Effector memory CD8-positive, alpha-beta T cell (primary cell): ENCODE data around the gene SPO11.

Experiments
- ATAC-seq: fragments of 150-1000 bp; cut with Tn5 transposase; replicated peaks from 2 replicates; pipeline ENCODE4 v1.10.0; 2021; ENCODE audit warnings: mild to moderate bottlenecking, moderate library complexity
- DNase-seq, 3 experiments: peaks; one replicate each; pipeline ENCODE4 v3.0.0; 2021
- H3K27ac Mint-ChIP-seq, 2 donors: one replicate each; pipeline ENCODE4 v1.8.0; 2022; ENCODE audit warnings: mild to moderate bottlenecking in 2 of 2, mixed read lengths in 2 of 2, moderate library complexity in 2 of 2
- H3K27me3 Mint-ChIP-seq, 2 donors: one replicate each; pipeline ENCODE4 v1.8.0; 2022; ENCODE audit warnings: mixed read lengths in 2 of 2
- H3K36me3 Mint-ChIP-seq: one replicate; pipeline ENCODE4 v1.8.0; 2022; ENCODE audit warnings: mild to moderate bottlenecking, moderate library complexity, mixed read lengths; ENCODE audit not compliant: insufficient read depth
- H3K4me1 Mint-ChIP-seq, 2 donors: one replicate each; pipeline ENCODE4 v1.8.0; 2022; ENCODE audit warnings: low read depth in 2 of 2, mixed read lengths in 2 of 2
- H3K4me3 Mint-ChIP-seq, 2 donors: one replicate each; pipeline ENCODE4 v1.8.0; 2022; ENCODE audit warnings: mild to moderate bottlenecking in 2 of 2, mixed read lengths in 2 of 2, moderate library complexity in 2 of 2
- H3K9me3 Mint-ChIP-seq, 2 donors: one replicate each; pipeline ENCODE4 v1.8.0; 2022; ENCODE audit warnings: mixed read lengths in 2 of 2
- total RNA-seq, 9 experiments: gene quantifications; one replicate each; lab custom pipeline; 2026; lab: John Stamatoyannopoulos, UW

Gene SPO11
- 0 to 0.10 (median 0) reads per million in 9 experiments for total RNA-seq

DNA sequence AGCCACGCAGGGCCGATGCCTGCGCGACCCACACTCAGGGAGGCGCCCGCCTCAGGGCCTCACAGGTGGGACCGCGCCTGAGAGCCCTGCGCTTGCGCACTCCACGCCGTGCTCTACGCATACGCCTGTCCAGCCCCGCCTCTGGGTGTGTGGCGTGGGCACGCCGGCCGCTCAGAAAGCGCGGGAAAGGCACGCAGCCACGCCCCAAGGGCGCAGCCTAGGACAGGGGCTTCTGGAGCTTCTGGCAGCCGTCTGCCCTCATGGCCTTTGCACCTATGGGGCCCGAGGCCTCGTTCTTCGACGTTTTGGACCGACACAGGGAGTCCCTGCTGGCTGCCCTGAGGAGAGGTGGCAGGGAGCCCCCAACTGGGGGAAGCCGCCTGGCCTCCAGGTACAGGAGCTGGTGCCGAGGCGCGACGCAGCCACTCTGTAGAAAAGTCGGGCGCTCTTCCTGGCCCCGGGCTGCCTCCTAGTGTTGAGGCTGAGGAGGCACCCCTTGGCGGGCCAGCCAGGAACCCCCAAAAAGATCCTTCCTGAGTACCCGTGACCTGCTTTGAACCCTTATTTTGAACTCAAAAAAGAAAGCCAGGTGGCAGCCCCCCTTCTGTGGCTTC, at the start of gene SPO11:
TSS of gene SPO11 (plus strand) at position 196 of the 614 bp plus-strand sequence. CDS start at position 261, 65 bp downstream.
- DNase-seq: no peak
- Mint-ChIP-seq H3K4me1 (no peaks in the 10 kb centered on the region), H3K27ac (no peak within 1 kb of the TSS), H3K27me3 (peaks cover 24 to 56% of the 10 kb centered on the region in 2 donors), H3K36me3 (no peaks in the 10 kb centered on the region), H3K9me3 (no peaks in the 10 kb centered on the region), H3K4me3 (no peak within 1 kb of the TSS)
- no peak for ATAC-seq

DNA sequence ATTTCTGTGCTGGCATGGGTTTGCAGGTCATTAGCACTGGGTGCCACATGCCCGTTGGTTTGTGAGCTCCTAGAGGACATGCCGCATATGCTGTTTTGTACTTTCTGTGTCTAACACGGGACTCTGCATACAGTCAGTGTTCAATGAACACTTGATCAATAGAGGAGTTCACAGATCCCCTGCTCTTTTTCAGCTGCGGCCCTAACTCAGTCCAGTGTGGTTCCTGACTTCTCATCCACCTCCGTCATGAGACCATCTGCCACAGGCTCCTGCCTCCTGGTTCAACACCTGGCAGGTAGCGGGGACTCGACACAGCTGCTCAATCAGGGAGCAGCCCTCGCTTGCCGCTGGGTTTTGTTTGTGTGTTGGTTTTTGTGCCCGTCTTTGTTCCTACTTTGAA, 49.4 kb upstream of the SPO11 start:
- H3K4me1 Mint-ChIP-seq: no peaks in the 10 kb centered on the region
- ATAC-seq (no peak), DNase-seq (no peak)
- no peaks in the 10 kb centered on the region for H3K9me3 Mint-ChIP-seq
- no peak overlapping the region for H3K27ac Mint-ChIP-seq
- peaks cover 2% of the 10 kb centered on the region for H3K36me3 Mint-ChIP-seq
- no peak overlapping the region for H3K4me3 Mint-ChIP-seq
- H3K27me3 Mint-ChIP-seq: peaks cover 50 to 57% of the 10 kb centered on the region in 2 donors

DNA sequence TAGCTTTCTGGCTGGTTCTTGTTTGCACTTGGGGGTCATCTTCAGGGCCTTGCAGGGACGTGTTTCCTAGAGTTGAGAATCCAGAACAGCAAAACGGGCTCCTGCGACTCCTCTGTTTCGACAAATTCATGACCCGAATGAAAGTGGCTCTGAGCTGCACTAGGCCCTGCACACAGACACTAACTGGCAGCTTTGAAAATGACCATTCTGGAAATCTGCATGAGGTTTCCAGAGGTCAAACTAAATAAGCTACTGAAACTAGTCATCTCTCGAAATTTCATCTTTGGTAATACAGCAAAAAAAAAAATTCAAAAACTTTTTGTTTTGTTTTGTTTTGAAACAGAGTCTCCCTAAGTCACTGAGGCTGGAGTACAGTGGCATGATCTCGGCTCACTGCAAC, 47.7 kb upstream of the SPO11 start:
- H3K4me1 Mint-ChIP-seq: no peaks in the 10 kb centered on the region
- ATAC-seq: no peak

GRCh38 chr20:57282670-57283361, 46.8 kb upstream of the SPO11 start:
- Mint-ChIP-seq H3K27me3 (peaks cover 56 to 60% of the 10 kb centered on the region in 2 donors), H3K4me3 (no peak overlapping the region), H3K36me3 (peaks cover 3% of the 10 kb centered on the region), H3K9me3 (no peaks in the 10 kb centered on the region), H3K27ac (no peak overlapping the region), H3K4me1 (no peaks in the 10 kb centered on the region)
- DNase-seq (no peak), ATAC-seq (no peak)

More for the DNA sequence above, 47.7 kb upstream of the SPO11 start:
- Mint-ChIP-seq H3K9me3 (no peaks in the 10 kb centered on the region), H3K4me3 (no peak overlapping the region), H3K27me3 (peaks cover 49 to 54% of the 10 kb centered on the region in 2 donors), H3K27ac (no peak overlapping the region), H3K36me3 (peaks cover 2% of the 10 kb centered on the region)
- DNase-seq: no peak

DNA sequence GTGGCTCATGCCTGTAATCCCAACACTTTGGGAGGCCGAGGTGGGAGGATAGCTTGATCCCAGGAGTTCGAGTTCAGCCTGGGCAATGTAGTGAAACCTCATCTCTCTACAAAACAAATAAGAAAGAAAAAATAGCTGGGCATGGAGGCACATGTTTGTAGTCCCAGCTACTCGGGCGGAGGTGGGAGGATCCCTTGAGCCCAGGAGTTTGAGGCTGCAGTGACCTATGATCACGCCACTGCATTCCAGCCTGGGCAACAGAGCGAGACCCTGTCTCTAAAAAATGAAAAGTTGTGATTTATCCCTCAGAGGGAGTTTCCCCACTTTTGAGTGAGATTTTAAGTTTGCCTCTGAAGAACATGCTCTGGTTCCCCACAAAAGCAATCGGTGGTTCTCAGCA, 45.7 kb upstream of the SPO11 start:
- no peak for ATAC-seq
- Mint-ChIP-seq H3K36me3 (peaks cover 4% of the 10 kb centered on the region), H3K27me3 (peaks cover 66 to 70% of the 10 kb centered on the region in 2 donors), H3K9me3 (no peaks in the 10 kb centered on the region), H3K4me3 (no peak overlapping the region), H3K4me1 (no peaks in the 10 kb centered on the region), H3K27ac (no peak overlapping the region)
- no peak for DNase-seq

GRCh38 chr20:57287007-57287880, 42.4 kb upstream of the SPO11 start:
- no peaks in the 10 kb centered on the region for H3K9me3 Mint-ChIP-seq
- H3K36me3 Mint-ChIP-seq: peaks cover 5% of the 10 kb centered on the region
- H3K4me1 Mint-ChIP-seq: no peaks in the 10 kb centered on the region
- DNase-seq (no peak), ATAC-seq (no peak)
- H3K27me3 Mint-ChIP-seq: peaks cover 81 to 88% of the 10 kb centered on the region in 2 donors
- no peak overlapping the region for H3K4me3 Mint-ChIP-seq
- H3K27ac Mint-ChIP-seq: no peak overlapping the region

DNA sequence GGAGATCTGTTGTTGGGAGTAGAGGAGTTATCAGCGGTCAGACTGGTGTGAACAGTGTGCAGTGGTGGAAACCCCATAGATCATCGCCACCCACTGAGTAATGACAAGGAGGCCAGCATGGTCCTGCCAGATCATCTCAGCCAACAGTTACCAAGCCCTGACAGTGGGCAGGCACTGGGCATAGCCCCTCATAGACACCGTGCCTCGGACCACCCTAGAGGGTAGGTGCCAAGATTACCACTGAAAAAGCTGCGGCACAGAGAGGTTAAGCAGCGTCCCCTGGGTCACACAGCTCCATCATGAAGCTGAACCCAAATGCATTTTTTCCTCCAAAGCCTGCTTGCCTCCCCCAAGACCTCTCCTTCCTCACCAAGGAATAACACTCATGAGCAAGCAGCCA, 41.7 kb upstream of the SPO11 start:
- H3K4me1 Mint-ChIP-seq: no peaks in the 10 kb centered on the region
- H3K27ac Mint-ChIP-seq: no peak overlapping the region
- H3K9me3 Mint-ChIP-seq: no peaks in the 10 kb centered on the region
- peaks cover 5% of the 10 kb centered on the region for H3K36me3 Mint-ChIP-seq
- ATAC-seq (no peak), DNase-seq (no peak)
- peaks cover 82 to 88% of the 10 kb centered on the region in 2 donors for H3K27me3 Mint-ChIP-seq
- H3K4me3 Mint-ChIP-seq: no peak overlapping the region

DNA sequence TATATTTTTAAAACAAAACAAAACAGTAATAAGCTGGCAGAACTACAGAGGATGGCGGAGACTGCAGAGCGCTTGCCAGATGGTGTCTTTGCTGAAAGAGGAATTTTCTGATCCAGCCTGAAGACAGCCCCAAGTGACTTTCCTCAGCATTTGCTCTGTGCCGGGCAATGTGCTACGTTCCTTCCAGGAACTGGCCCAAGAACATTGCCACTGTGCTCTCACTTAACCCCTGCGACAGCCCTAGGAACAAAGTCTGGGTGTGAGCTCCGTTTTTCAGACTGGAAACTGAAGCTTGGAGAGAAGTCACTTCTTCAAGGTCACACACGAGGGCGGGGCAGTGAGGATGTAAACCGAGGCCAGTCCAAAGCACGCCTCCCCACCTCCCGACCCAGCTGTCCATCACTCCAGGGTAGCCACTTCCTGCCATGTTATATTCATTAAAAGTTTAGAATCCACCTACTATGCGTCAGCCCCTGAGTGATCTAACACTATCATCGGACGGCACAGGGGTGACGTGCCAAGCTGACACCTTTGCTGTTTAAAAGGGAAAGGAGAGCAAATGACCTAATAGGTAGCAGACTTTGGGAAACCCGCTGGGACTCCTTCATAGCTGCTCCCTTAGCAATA, 40.8 kb upstream of the SPO11 start:
- H3K27me3 Mint-ChIP-seq: peaks cover 82 to 88% of the 10 kb centered on the region in 2 donors
- H3K36me3 Mint-ChIP-seq: peaks cover 5% of the 10 kb centered on the region
- no peak overlapping the region for H3K27ac Mint-ChIP-seq
- H3K9me3 Mint-ChIP-seq: no peaks in the 10 kb centered on the region
- no peaks in the 10 kb centered on the region for H3K4me1 Mint-ChIP-seq
- ATAC-seq (no peak), DNase-seq (no peak)
- no peak overlapping the region for H3K4me3 Mint-ChIP-seq

DNA sequence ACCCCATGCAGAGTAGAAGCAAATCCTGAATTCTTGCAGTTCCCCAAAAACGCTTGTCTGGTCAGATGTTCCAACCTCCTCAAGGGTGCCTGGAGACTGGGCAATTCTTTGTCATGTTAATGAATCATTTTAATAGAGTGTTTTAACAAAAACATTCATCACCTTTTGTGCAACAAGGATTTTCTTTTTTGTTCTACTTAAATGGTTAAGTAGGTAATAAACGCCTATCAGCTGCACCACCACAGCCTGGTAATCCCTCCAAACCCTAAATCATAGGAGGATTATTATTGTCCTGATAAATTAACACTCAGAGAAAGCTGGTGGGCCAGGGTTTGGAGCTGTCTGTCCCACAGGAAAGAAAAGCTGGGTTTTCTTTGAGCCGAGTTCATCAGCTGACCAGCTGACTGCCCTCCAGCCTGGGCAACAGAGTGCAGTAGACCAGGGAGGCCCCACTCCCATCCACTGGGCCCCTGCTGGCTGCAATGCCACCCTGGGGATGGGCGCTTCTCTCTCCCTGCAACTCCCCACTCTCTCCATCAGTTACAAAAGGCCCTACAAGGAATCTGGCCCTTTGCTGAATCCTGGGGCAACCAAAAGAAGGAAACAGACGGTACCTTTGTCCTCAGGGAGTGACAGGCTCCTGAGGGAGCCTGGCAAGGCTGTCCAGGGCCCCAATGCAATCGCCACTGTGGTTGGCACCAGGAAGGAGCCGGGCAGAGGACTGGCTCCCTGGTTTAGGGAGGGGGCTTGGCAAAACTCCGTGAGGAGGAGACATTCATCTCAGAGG, 40.0 kb upstream of the SPO11 start:
- no peak for DNase-seq
- peaks cover 5% of the 10 kb centered on the region for H3K36me3 Mint-ChIP-seq
- H3K9me3 Mint-ChIP-seq: no peaks in the 10 kb centered on the region
- H3K27me3 Mint-ChIP-seq: peaks cover 83 to 88% of the 10 kb centered on the region in 2 donors
- no peak overlapping the region for H3K27ac Mint-ChIP-seq
- no peak overlapping the region for H3K4me3 Mint-ChIP-seq
- no peaks in the 10 kb centered on the region for H3K4me1 Mint-ChIP-seq
- ATAC-seq: no peak

- no peaks in the 10 kb centered on the region for H3K4me1 Mint-ChIP-seq
- no peak overlapping the region for H3K4me3 Mint-ChIP-seq
- H3K27me3 Mint-ChIP-seq: peaks cover 81 to 93% of the 10 kb centered on the region in 2 donors
- no peak for DNase-seq
- peaks cover 5% of the 10 kb centered on the region for H3K36me3 Mint-ChIP-seq
- no peak overlapping the region for H3K27ac Mint-ChIP-seq
- H3K9me3 Mint-ChIP-seq: no peaks in the 10 kb centered on the region
- ATAC-seq: no peak
These were observed 39.5 kb upstream of the SPO11 start for GRCh38 chr20:57290178-57290484.

- peaks cover 5% of the 10 kb centered on the region for H3K36me3 Mint-ChIP-seq
- ATAC-seq (no peak), DNase-seq (no peak)
- no peaks in the 10 kb centered on the region for H3K9me3 Mint-ChIP-seq
- peaks cover 79 to 92% of the 10 kb centered on the region in 2 donors for H3K27me3 Mint-ChIP-seq
- H3K4me1 Mint-ChIP-seq: no peaks in the 10 kb centered on the region
- no peak overlapping the region for H3K4me3 Mint-ChIP-seq
- no peak overlapping the region for H3K27ac Mint-ChIP-seq
These were observed 38.6 kb upstream of the SPO11 start for GRCh38 chr20:57291003-57291402.

GRCh38 chr20:57291694-57292093, 37.9 kb upstream of the SPO11 start:
- Mint-ChIP-seq H3K27me3 (peaks cover 72 to 90% of the 10 kb centered on the region in 2 donors), H3K27ac (no peak overlapping the region)

DNA sequence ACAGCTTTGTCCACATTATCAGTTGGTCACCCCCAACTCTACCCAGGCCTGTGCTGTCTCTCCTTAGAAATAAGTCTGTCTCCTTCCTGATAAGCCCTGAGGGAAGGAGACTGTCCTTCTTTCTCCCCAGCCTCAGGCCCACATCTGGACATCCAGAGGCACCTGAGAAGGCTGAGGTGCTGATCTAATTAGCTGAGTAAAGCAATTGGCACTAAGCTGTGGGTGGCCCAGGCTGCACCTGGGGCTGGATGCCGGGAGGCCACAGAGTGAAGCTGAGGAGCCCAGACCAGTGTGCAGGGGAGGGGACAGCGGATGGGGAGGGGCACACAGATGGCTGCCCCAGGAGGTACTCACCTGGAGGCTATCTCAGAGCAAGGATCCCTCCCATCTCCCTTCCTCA, 37.0 kb upstream of the SPO11 start:
- no peak overlapping the region for H3K27ac Mint-ChIP-seq
- no peaks in the 10 kb centered on the region for H3K9me3 Mint-ChIP-seq
- DNase-seq: no peak
- no peaks in the 10 kb centered on the region for H3K4me1 Mint-ChIP-seq
- no peak overlapping the region for H3K4me3 Mint-ChIP-seq
- H3K27me3 Mint-ChIP-seq: peaks cover 63 to 81% of the 10 kb centered on the region in 2 donors
- peaks cover 5% of the 10 kb centered on the region for H3K36me3 Mint-ChIP-seq
- no peak for ATAC-seq

More at GRCh38 chr20:57291694-57292093, 37.9 kb upstream of the SPO11 start:
- no peak for ATAC-seq
- DNase-seq: no peak
- H3K4me3 Mint-ChIP-seq: no peak overlapping the region
- H3K9me3 Mint-ChIP-seq: no peaks in the 10 kb centered on the region
- H3K36me3 Mint-ChIP-seq: peaks cover 5% of the 10 kb centered on the region
- H3K4me1 Mint-ChIP-seq: no peaks in the 10 kb centered on the region
